ENCODE data around the gene KRT23.

Gene KRT23

DNA sequence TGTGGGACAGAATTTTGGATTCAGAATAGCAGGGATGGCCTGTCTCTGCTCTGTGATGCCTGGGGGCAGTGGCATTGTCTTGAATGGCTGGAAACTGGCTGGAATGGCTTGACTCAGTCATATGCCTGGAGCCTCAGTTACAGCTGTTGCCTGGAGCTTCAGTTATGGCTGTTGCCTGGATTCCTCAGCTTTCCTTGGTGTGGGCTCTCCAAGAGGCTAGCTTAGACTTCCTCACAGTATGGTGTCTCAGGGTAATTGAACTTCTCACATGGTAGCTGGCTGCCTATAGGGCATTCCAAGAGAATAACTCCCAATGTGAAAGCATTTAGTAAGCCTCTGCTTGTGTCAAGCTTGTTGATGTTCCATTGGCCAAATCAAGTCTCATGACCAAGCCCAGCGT, 21.1 kb downstream of the KRT23 start:
- H3K4me1 ChIP-seq (ENCODE audit: low read depth, poor library complexity, severe bottlenecking) = no peaks in the 10 kb centered on the region
- no peak overlapping the region for H3K4me3 ChIP-seq (IDR thresholded peaks at IDR 0.05; ENCODE audit: insufficient read depth, low read depth, low read length)
- no peaks in the 10 kb centered on the region for H3K79me2 ChIP-seq (ENCODE audit: insufficient read depth, low read depth)
- no peak overlapping the region for H3K27ac ChIP-seq
- H3K27me3 ChIP-seq (ENCODE audit: insufficient read depth, low read depth) = no peaks in the 10 kb centered on the region
- no peak overlapping the region for H3K9ac ChIP-seq
- no peak for TF ChIP-seq CTCF (conservative IDR thresholded peaks at IDR 0.05; ENCODE audit: low read depth, low read length)
- no peaks in the 10 kb centered on the region for H3K36me3 ChIP-seq (ENCODE audit: insufficient read depth)
- no peak overlapping the region for H3K4me2 ChIP-seq
- no peaks in the 10 kb centered on the region for H4K20me1 ChIP-seq (ENCODE audit: insufficient read depth)
- no peak overlapping the region for H2AFZ ChIP-seq (ENCODE audit: low read depth)

- Histone ChIP-seq H3K4me3 (IDR thresholded peaks at IDR 0.05; ENCODE audit: insufficient read depth, low read depth, low read length) (no peak overlapping the region), H3K27ac (no peak overlapping the region), H3K9ac (no peak overlapping the region), H2AFZ (ENCODE audit: low read depth) (no peak overlapping the region), H4K20me1 (ENCODE audit: insufficient read depth) (no peaks in the 10 kb centered on the region), H3K4me1 (ENCODE audit: low read depth, poor library complexity, severe bottlenecking) (no peaks in the 10 kb centered on the region), H3K36me3 (ENCODE audit: insufficient read depth) (no peaks in the 10 kb centered on the region), H3K79me2 (ENCODE audit: insufficient read depth, low read depth) (no peaks in the 10 kb centered on the region), H3K4me2 (no peak overlapping the region), H3K27me3 (ENCODE audit: insufficient read depth, low read depth) (no peaks in the 10 kb centered on the region)
- no peak for TF ChIP-seq CTCF (conservative IDR thresholded peaks at IDR 0.05; ENCODE audit: low read depth, low read length)
Measured at GRCh38 chr17:40915721-40916256, 21.7 kb downstream of the KRT23 start.

- Histone ChIP-seq H3K4me2 (no peak overlapping the region), H3K4me1 (ENCODE audit: low read depth, poor library complexity, severe bottlenecking) (no peaks in the 10 kb centered on the region), H3K79me2 (ENCODE audit: insufficient read depth, low read depth) (no peaks in the 10 kb centered on the region), H3K27ac (no peak overlapping the region), H3K4me3 (IDR thresholded peaks at IDR 0.05; ENCODE audit: insufficient read depth, low read depth, low read length) (no peak overlapping the region), H3K9ac (no peak overlapping the region), H3K27me3 (ENCODE audit: insufficient read depth, low read depth) (no peaks in the 10 kb centered on the region), H3K36me3 (ENCODE audit: insufficient read depth) (no peaks in the 10 kb centered on the region), H4K20me1 (ENCODE audit: insufficient read depth) (no peaks in the 10 kb centered on the region), H2AFZ (ENCODE audit: low read depth) (no peak overlapping the region)
- no peak for TF ChIP-seq CTCF (conservative IDR thresholded peaks at IDR 0.05; ENCODE audit: low read depth, low read length)
Measured at GRCh38 chr17:40915199-40915661, 22.2 kb downstream of the KRT23 start.

DNA sequence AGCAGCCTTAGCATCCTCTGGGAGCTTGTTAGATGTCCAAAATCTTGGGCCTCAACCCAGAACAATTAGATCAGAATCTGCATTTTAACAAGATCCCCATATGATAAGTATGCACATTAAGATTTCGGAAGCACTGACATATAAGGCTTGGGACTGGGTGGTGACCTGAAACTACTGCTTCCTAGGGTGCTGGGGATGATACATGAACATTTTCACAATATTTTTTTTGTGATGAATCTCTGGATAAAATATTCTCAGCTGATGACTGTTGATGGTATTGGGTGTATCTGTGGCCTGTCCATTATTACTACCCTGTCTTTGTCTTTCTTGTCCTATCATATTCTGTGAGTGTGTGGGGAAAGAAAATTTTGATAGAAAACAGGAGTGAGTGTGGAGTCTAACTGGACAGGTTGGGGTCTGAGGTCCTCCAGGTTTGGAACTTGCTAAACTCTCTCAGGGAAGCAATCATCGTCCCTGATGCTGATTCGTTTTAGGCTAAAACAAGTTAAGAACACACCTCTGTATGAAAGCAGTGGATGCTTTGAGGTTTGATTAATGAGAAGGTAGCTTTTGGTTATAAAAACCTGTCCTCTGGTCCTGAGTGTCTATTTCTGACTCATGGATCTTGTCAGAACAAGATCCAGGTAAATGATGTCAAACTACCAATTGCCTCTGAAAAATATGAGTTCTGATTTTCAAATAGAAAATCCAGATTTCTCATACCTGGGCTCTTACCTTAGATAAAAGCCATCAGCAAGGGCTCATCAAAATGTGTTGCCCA, 23.2 kb downstream of the KRT23 start:
- no peaks in the 10 kb centered on the region for H3K4me1 ChIP-seq (ENCODE audit: low read depth, poor library complexity, severe bottlenecking)
- H3K27me3 ChIP-seq (ENCODE audit: insufficient read depth, low read depth) = no peaks in the 10 kb centered on the region
- no peak overlapping the region for H3K9ac ChIP-seq
- no peaks in the 10 kb centered on the region for H4K20me1 ChIP-seq (ENCODE audit: insufficient read depth)
- no peak overlapping the region for H3K27ac ChIP-seq
- H3K4me3 ChIP-seq (IDR thresholded peaks at IDR 0.05; ENCODE audit: insufficient read depth, low read depth, low read length) = no peak overlapping the region
- TF ChIP-seq CTCF (conservative IDR thresholded peaks at IDR 0.05; ENCODE audit: low read depth, low read length) = no peak
- H2AFZ ChIP-seq (ENCODE audit: low read depth) = no peak overlapping the region
- H3K36me3 ChIP-seq (ENCODE audit: insufficient read depth) = no peaks in the 10 kb centered on the region
- H3K79me2 ChIP-seq (ENCODE audit: insufficient read depth, low read depth) = no peaks in the 10 kb centered on the region
- no peak overlapping the region for H3K4me2 ChIP-seq
